HEK293 (cell line): ENCODE measurements around the gene GNAS.
A peak's percentile ranks its signal among the peaks of the same experiment; 100 is the strongest.

Experiments used
- CTCF ChIA-PET: fragments of 350-600 bp; formaldehyde crosslinking; extraction: SDS; loops from one replicate; lab custom pipeline; 2021; ENCODE audit warnings: antibody characterized with exemption; lab: Yijun Ruan, JAX
- POLR2A ChIA-PET: fragments of 300-600 bp; formaldehyde crosslinking; extraction: SDS; loops from one replicate; lab custom pipeline; 2020; ENCODE audit warnings: antibody characterized with exemption, inconsistent platforms; lab: Yijun Ruan, JAX
- H3K27ac ChIP-seq: fragments of 200-500 bp; sonication (Bioruptor generic); 2 replicates; pipeline ENCODE4 v1.5.1; 2014; ENCODE audit warnings: low read depth, low read length, control low read depth, inconsistent platforms; ENCODE audit errors: extremely low read depth
- H3K36me3 ChIP-seq, 2 experiments: fragments of 200-500 bp in 1 of 2; sonication (Bioruptor generic) in 1 of 2; 1 replicate in 1 of 2; 2 replicates in 1 of 2; pipeline ENCODE4 v1.5.1; 2014 to 2017; ENCODE audit warnings: inconsistent platforms in 2 of 2, low read length in 2 of 2; ENCODE audit not compliant: control insufficient read depth in 2 of 2, insufficient read depth in 1 of 2
- H3K4me1 ChIP-seq: fragments of 200-500 bp; sonication (Bioruptor generic); 2 replicates; pipeline ENCODE4 v1.5.1; 2014; ENCODE audit warnings: mild to moderate bottlenecking, low read length, inconsistent platforms; ENCODE audit not compliant: control insufficient read depth, insufficient read depth
- H3K4me3 ChIP-seq: 2 replicates; pipeline ENCODE4 v1.5.1; 2011; ENCODE audit warnings: low read depth, mild to moderate bottlenecking, control low read depth, low read length, moderate library complexity
- H3K9me3 ChIP-seq: fragments of 200-500 bp; sonication (Bioruptor generic); 2 replicates; pipeline ENCODE4 v1.5.1; 2014; ENCODE audit warnings: low read depth, low read length, inconsistent platforms; ENCODE audit not compliant: control insufficient read depth, insufficient read depth
- ATF2 ChIP-seq: fragments of 450-650 bp; formaldehyde crosslinking; IDR thresholded peaks from 2 replicates; pipeline ENCODE4 v1.5.1; 2016; ENCODE audit warnings: missing biosample characterization, missing genetic modification characterization, low read depth
- GLIS1 ChIP-seq: fragments of 450-650 bp; formaldehyde crosslinking; IDR thresholded peaks from 2 replicates; pipeline ENCODE4 v1.5.1; 2016; ENCODE audit warnings: missing biosample characterization, missing genetic modification characterization
- INSM2 ChIP-seq: fragments of 450-650 bp; formaldehyde crosslinking; IDR thresholded peaks from 2 replicates; pipeline ENCODE4 v1.5.1; 2016; ENCODE audit warnings: missing biosample characterization, missing genetic modification characterization
- KLF8 ChIP-seq: fragments of 450-650 bp; formaldehyde crosslinking; IDR thresholded peaks from 2 replicates; pipeline ENCODE4 v1.5.1; 2016; ENCODE audit warnings: missing biosample characterization, missing genetic modification characterization
- PRDM10 ChIP-seq: fragments of 450-650 bp; formaldehyde crosslinking; IDR thresholded peaks from 2 replicates; pipeline ENCODE4 v1.5.1; 2016; ENCODE audit warnings: missing biosample characterization, missing genetic modification characterization
- PRDM4 ChIP-seq: fragments of 450-650 bp; formaldehyde crosslinking; IDR thresholded peaks from 2 replicates; pipeline ENCODE4 v1.5.1; 2017; ENCODE audit warnings: missing biosample characterization, missing genetic modification characterization
- SP2 ChIP-seq: fragments of 450-650 bp; formaldehyde crosslinking; IDR thresholded peaks from 2 replicates; pipeline ENCODE4 v1.5.1; 2016; ENCODE audit warnings: missing biosample characterization, missing genetic modification characterization
- ZBTB44 ChIP-seq: fragments of 450-650 bp; IDR thresholded peaks from 2 replicates; pipeline ENCODE4 v1.5.1; 2018; ENCODE audit warnings: missing biosample characterization, mild to moderate bottlenecking, missing genetic modification characterization
- ZBTB6 ChIP-seq: fragments of 450-650 bp; formaldehyde crosslinking; IDR thresholded peaks from 2 replicates; pipeline ENCODE4 v1.5.1; 2017; ENCODE audit warnings: missing biosample characterization, missing genetic modification characterization
- ZBTB8A ChIP-seq: fragments of 450-650 bp; formaldehyde crosslinking; IDR thresholded peaks from 2 replicates; pipeline ENCODE4 v1.5.1; 2016; ENCODE audit warnings: missing biosample characterization, missing genetic modification characterization
- ZEB2 ChIP-seq: fragments of 450-650 bp; formaldehyde crosslinking; IDR thresholded peaks from 2 replicates; pipeline ENCODE4 v1.5.1; 2016; ENCODE audit warnings: missing biosample characterization, missing genetic modification characterization
- ZNF112 ChIP-seq: fragments of 450-650 bp; formaldehyde crosslinking; IDR thresholded peaks from 2 replicates; pipeline ENCODE4 v1.5.0; 2017; ENCODE audit warnings: missing biosample characterization, missing genetic modification characterization
- ZNF114 ChIP-seq: fragments of 450-650 bp; formaldehyde crosslinking; IDR thresholded peaks from 2 replicates; pipeline ENCODE4 v1.5.0; 2017; ENCODE audit warnings: missing biosample characterization, missing genetic modification characterization
- ZNF184 ChIP-seq: fragments of 450-650 bp; IDR thresholded peaks from 2 replicates; pipeline ENCODE4 v1.5.1; 2018; ENCODE audit warnings: missing biosample characterization, mild to moderate bottlenecking, missing genetic modification characterization
- ZNF24 ChIP-seq: fragments of 450-650 bp; formaldehyde crosslinking; IDR thresholded peaks from 2 replicates; pipeline ENCODE4 v1.5.1; 2016; ENCODE audit warnings: missing biosample characterization, missing genetic modification characterization
- ZNF292 ChIP-seq: fragments of 450-650 bp; formaldehyde crosslinking; IDR thresholded peaks from 2 replicates; pipeline ENCODE4 v1.5.1; 2016; ENCODE audit warnings: low read depth, missing biosample characterization, missing genetic modification characterization, borderline replicate concordance
- ZNF366 ChIP-seq: fragments of 450-650 bp; formaldehyde crosslinking; conservative IDR thresholded peaks from 2 replicates; pipeline ENCODE4 v1.5.1; 2016; ENCODE audit warnings: missing biosample characterization, missing genetic modification characterization
- ZNF391 ChIP-seq: fragments of 450-650 bp; formaldehyde crosslinking; IDR thresholded peaks from 2 replicates; pipeline ENCODE4 v1.5.1; 2016; ENCODE audit warnings: low read depth, missing biosample characterization, missing genetic modification characterization, borderline replicate concordance
- ZNF423 ChIP-seq: fragments of 450-650 bp; formaldehyde crosslinking; IDR thresholded peaks from 2 replicates; pipeline ENCODE4 v1.5.1; 2016; ENCODE audit warnings: missing biosample characterization, missing genetic modification characterization
- ZNF704 ChIP-seq: fragments of 450-650 bp; formaldehyde crosslinking; IDR thresholded peaks from 2 replicates; pipeline ENCODE4 v1.5.1; 2016; ENCODE audit warnings: missing biosample characterization, missing genetic modification characterization
- ZSCAN30 ChIP-seq: fragments of 450-650 bp; IDR thresholded peaks from 2 replicates; pipeline ENCODE4 v1.5.1; 2018; ENCODE audit warnings: missing biosample characterization, mild to moderate bottlenecking, missing genetic modification characterization, moderate library complexity
- ZXDB ChIP-seq: fragments of 450-650 bp; formaldehyde crosslinking; IDR thresholded peaks from 2 replicates; pipeline ENCODE4 v1.5.1; 2016; ENCODE audit warnings: missing biosample characterization, missing genetic modification characterization

Gene GNAS

GRCh38 chr20:58907320-58908137 is 55.0 kb downstream of the GNAS start:
- Histone ChIP-seq H3K27ac (peak overlapping the region; percentile 56; the same call in 1 of the 2 replicates), H3K4me3 (no peak overlapping the region), H3K4me1 (peaks cover 20% of the 10 kb centered on the region), H3K9me3 (no peaks in the 10 kb centered on the region), H3K36me3 (peaks cover 32 to 93% of the 10 kb centered on the region in 2 experiments)
- POLR2A ChIA-PET: interaction anchor here (0.5 to 1.8 kb wide), 6 partner anchors 16 to 125 kb away, joined by 3 to 8 read pairs (median 6); partner anchors contain the start of genes ATP5F1E and NELFCD
- CTCF ChIA-PET: interaction anchor here (0.6 to 1.4 kb wide), 2 partner anchors 12 to 38 kb away, joined by 3 read pairs; no protein-coding TSS in a partner anchor
- TF ChIP-seq ZNF184 (tag by site-specific recombination): no peak
- no peak for TF ChIP-seq ZNF292 (tag by site-specific recombination)
- peak; percentile 22; the same call in 1 of the 2 replicates for TF ChIP-seq ZNF24
- no peak for TF ChIP-seq ZNF114 (tag by site-specific recombination)
- 0 out of 2 replicates have a peak, but pooled peaks have one; percentile 44 for TF ChIP-seq INSM2 (tag by site-specific recombination)
- no peak for TF ChIP-seq ZNF423
- 0 out of 2 replicates have a peak, but pooled peaks have one; percentile 24 for TF ChIP-seq ZSCAN30
- TF ChIP-seq SP2 (tag by site-specific recombination): peak; percentile 18; the same call in 1 of the 2 replicates
- peak; percentile 48 for TF ChIP-seq ZBTB8A (tag by site-specific recombination)
- TF ChIP-seq ZNF112: no peak
- 0 out of 2 replicates have a peak, but pooled peaks have one; percentile 20 for TF ChIP-seq PRDM10 (tag by site-specific recombination)
- TF ChIP-seq ZNF366 (tag by site-specific recombination): peak; percentile 55; the same call in 1 of the 2 replicates
- TF ChIP-seq PRDM4: 0 out of 2 replicates have a peak, but pooled peaks have one; percentile 36
- 0 out of 2 replicates have a peak, but pooled peaks have one; percentile 36 for TF ChIP-seq ZBTB6 (tag by site-specific recombination)
- TF ChIP-seq ZNF391: no peak
- no peak for TF ChIP-seq ATF2
- peak; percentile 60 for TF ChIP-seq ZXDB (tag by site-specific recombination)
- no peak for TF ChIP-seq ZNF704 (tag by site-specific recombination)
- TF ChIP-seq KLF8 (tag by site-specific recombination): peak; percentile 73; the same call in 1 of the 2 replicates
- peak; percentile 64; the same call in 1 of the 2 replicates for TF ChIP-seq ZBTB44 (tag by site-specific recombination)
- peak; percentile 56; the same call in 1 of the 2 replicates for TF ChIP-seq ZEB2 (tag by site-specific recombination)
- TF ChIP-seq GLIS1 (tag by site-specific recombination): no peak; the same call in 1 of the 2 replicates
